K562 (cell line): ENCODE measurements around the gene KLHDC7A. TPM values are rescaled to one million over a fixed set of nuclear protein-coding genes. Genes with fewer than 3 reads are reported as not detected.

Experiments used
- ATAC-seq: fragments of 200-7000 bp; cut with Tn5 transposase; 3 replicates; pipeline ENCODE4 v1.9.1; 2020; ENCODE audit warnings: moderate library complexity
- BruUV-seq: library from RNA; stranded (reverse); fragments of 400-500 nt; replicated peaks from 2 replicates; lab custom pipeline; 2021; lab: Mats Ljungman, UMichigan
- CTCF ChIA-PET: fragments of 300-600 bp; formaldehyde crosslinking; extraction: SDS; loops from one replicate; lab custom pipeline; 2021; ENCODE audit warnings: low intra/inter-chr PET ratio; lab: Yijun Ruan, JAX
- POLR2A ChIA-PET: fragments of 300-600, 350-650 bp; sonication (Branson Sonifier 250); formaldehyde crosslinking; extraction: SDS; loops from one replicate; lab custom pipeline; 2021; ENCODE audit warnings: antibody characterized with exemption, inconsistent platforms; lab: Yijun Ruan, JAX
- DNase-seq, 4 experiments: peaks; one replicate each; pipeline versions ENCODE4 v3.0.0 to v3.0.0-alpha.2; 2011 to 2018; ENCODE audit warnings: low spot score in 3 of 4, mixed read lengths in 3 of 4; ENCODE audit errors: extremely low read depth in 1 of 4
- FAIRE-seq: peaks from 2 replicates; lab custom pipeline; 2011; peaks lifted over from hg19 to GRCh38; lab: Jason Lieb, UNC
- H2AFZ ChIP-seq: 2 replicates; pipeline ENCODE4 v1.6.0; 2011; ENCODE audit warnings: low read depth, low read length, control low read depth, inconsistent platforms
- H3K27ac ChIP-seq: fragments of 200-600 bp; 3 replicates; pipeline ENCODE4 v1.8.0; 2011; ENCODE audit warnings: low read depth, mild to moderate bottlenecking, control low read depth, inconsistent platforms, low read length, moderate library complexity, mixed read lengths; ENCODE audit errors: extremely low read depth
- H3K27me3 ChIP-seq, 2 experiments: fragments of 300-600 bp in 1 of 2; 2 replicates in 1 of 2; 3 replicates in 1 of 2; pipeline versions ENCODE4 v1.6.0 to v1.8.0; 2011; ENCODE audit warnings: inconsistent platforms in 2 of 2, low read length in 2 of 2, mild to moderate bottlenecking in 1 of 2, mixed read lengths in 1 of 2, moderate library complexity in 1 of 2; ENCODE audit not compliant: control insufficient read depth in 2 of 2, insufficient read depth in 2 of 2
- H3K36me3 ChIP-seq: fragments of 300-600 bp; 3 replicates; pipeline ENCODE4 v1.8.0; 2011; ENCODE audit warnings: mild to moderate bottlenecking, low read length, inconsistent platforms; ENCODE audit not compliant: control insufficient read depth, insufficient read depth
- H3K4me1 ChIP-seq, 2 experiments: fragments of 200-600 bp in 1 of 2; replicated peaks in 1 of 2; 2 replicates in 1 of 2; 3 replicates in 1 of 2; pipeline versions ENCODE4 v1.5.1 to v1.8.0; 2011; ENCODE audit warnings: inconsistent platforms in 2 of 2, low read length in 2 of 2, mild to moderate bottlenecking in 1 of 2, mixed read lengths in 1 of 2, moderate library complexity in 1 of 2; ENCODE audit not compliant: control insufficient read depth in 2 of 2, insufficient read depth in 2 of 2
- H3K4me2 ChIP-seq: 2 replicates; pipeline ENCODE4 v1.6.1; 2011; ENCODE audit warnings: low read length, control low read depth, inconsistent platforms, mixed read lengths; ENCODE audit not compliant: insufficient read depth
- H3K4me3 ChIP-seq: fragments of 200-600 bp; sonication (generic), shearing (Covaris generic); 2 replicates; pipeline ENCODE4 v1.5.1; 2016; ENCODE audit warnings: control low read depth, inconsistent platforms
- H3K79me2 ChIP-seq: fragments of 200-600 bp; 3 replicates; pipeline ENCODE4 v1.8.0; 2011; ENCODE audit warnings: low read length, inconsistent platforms; ENCODE audit not compliant: control insufficient read depth, insufficient read depth
- H3K9ac ChIP-seq, 2 experiments: 2 replicates each; pipeline versions ENCODE4 v1.6.0 to v1.6.1; 2011; ENCODE audit warnings: low read depth in 2 of 2, low read length in 2 of 2, control low read depth in 1 of 2, inconsistent platforms in 1 of 2, mild to moderate bottlenecking in 1 of 2, mixed read lengths in 1 of 2; ENCODE audit not compliant: insufficient read depth in 1 of 2
- H3K9me1 ChIP-seq: one replicate; pipeline ENCODE4 v1.6.0; 2011; ENCODE audit warnings: inconsistent platforms, mild to moderate bottlenecking, low read length, moderate library complexity; ENCODE audit not compliant: control insufficient read depth, insufficient read depth
- H3K9me3 ChIP-seq: replicated peaks from 2 replicates; pipeline ENCODE4 v1.5.1; 2011; ENCODE audit warnings: low read depth, low read length, inconsistent platforms; ENCODE audit not compliant: control insufficient read depth, insufficient read depth
- H4K20me1 ChIP-seq: replicated peaks from 2 replicates; pipeline ENCODE4 v1.6.1; 2011; ENCODE audit warnings: low read length, inconsistent platforms, mixed read lengths; ENCODE audit not compliant: control insufficient read depth, insufficient read depth
- FOSL1 ChIP-seq: fragments of 200-800 bp; sonication (Bioruptor generic); conservative IDR thresholded peaks from 2 replicates; pipeline ENCODE4 v1.6.1; 2016; ENCODE audit warnings: missing genetic modification characterization, missing compliant biosample characterization
- JUND ChIP-seq, 2 experiments: IDR thresholded peaks; 2 replicates in 1 of 2; 3 replicates in 1 of 2; pipeline ENCODE4 v1.6.1; 2011; ENCODE audit warnings: borderline replicate concordance in 2 of 2, low read depth in 2 of 2, low read length in 2 of 2, improper control_type of control experiment in 1 of 2, missing biosample characterization in 1 of 2, missing genetic modification characterization in 1 of 2, missing genetic modification reagents in 1 of 2
- MCM2 ChIP-seq: fragments of 450-650 bp; IDR thresholded peaks from 2 replicates; pipeline ENCODE4 v1.6.1; 2017; ENCODE audit warnings: low read depth, mild to moderate bottlenecking
- VEZF1 ChIP-seq: fragments of 200-800 bp; sonication (Bioruptor generic); IDR thresholded peaks from 2 replicates; pipeline ENCODE4 v1.6.1; 2017; ENCODE audit warnings: missing genetic modification characterization, missing compliant biosample characterization
- WGBS: fragments of 100-300 bp; shearing (Covaris generic); methylation state at CpG from one replicate; pipeline ENCODE4 v1.1.6; 2016; ENCODE audit warnings: low coverage, mixed read lengths; ENCODE audit not compliant: insufficient coverage; ENCODE audit errors: missing lambda C conversion rate; 5-methylcytosine and 5-hydroxymethylcytosine counted together
- in situ Hi-C: fragments of 300-500 bp; cut with MboI; formaldehyde crosslinking; loops from 4 replicates; pipeline ENCODE4 v1.15.0; 2018; ENCODE audit warnings: inconsistent platforms, mixed read lengths
- intact Hi-C: fragments of 100-400 bp; cut with micrococcal nuclease; formaldehyde crosslinking; loops from 2 replicates; pipeline ENCODE4 v1.14.2; 2022
- polyA plus RNA-seq, 8 experiments: library from polyadenylated mRNA; depleted of rRNA in 4 of 8; stranded (reverse) in 5 of 8; unstranded in 3 of 8; fragments of >200 nt; fragmentation: Nextera tagmentation in 2 of 8; fragmentation: Illumina TruSeq in 1 of 8; extraction: Ambion mirVana in 2 of 8; extraction: Trizol in 1 of 8; gene quantifications; 2 replicates each; pipeline versions ENCODE4 v1.2.1 to v1.2.3, GENCODE V29; 2011 to 2014; ENCODE audit warnings: inconsistent platforms in 1 of 8, missing spikeins in 1 of 8
- total RNA-seq, 7 experiments: library from RNA; depleted of rRNA in 6 of 7; stranded (reverse); fragments of >200 nt in 6 of 7; fragmentation: Illumina TruSeq in 2 of 7; extraction: Trizol in 2 of 7; gene quantifications; 2 replicates each; pipeline versions ENCODE4 v1.2.1 to v1.2.3, GENCODE V29; 2011 to 2021; ENCODE audit warnings: low replicate concordance in 1 of 7
- TF ChIP-seq, protein P1 (sequence below), 3 experiments: fragments of 200-800 bp in 1 of 3; sonication (Bioruptor generic) in 1 of 3; sonication (generic) in 1 of 3; formaldehyde crosslinking in 1 of 3; IDR thresholded peaks; 2 replicates each; pipeline versions ENCODE4 v1.6.1 to v1.8.0; 2016 to 2022; ENCODE audit warnings: mild to moderate bottlenecking in 2 of 3, missing compliant biosample characterization in 2 of 3, missing genetic modification characterization in 2 of 3, missing genetic modification reagents in 1 of 3

KLHDC7A gene
- total and polyA plus RNA-seq, 9 of the 15 experiments (the other 6 are each of a cell fraction or from before 2014, with no cell fraction given), result 0.01 to 0.02 (median 0.01) TPM; not detected in 6

DNA sequence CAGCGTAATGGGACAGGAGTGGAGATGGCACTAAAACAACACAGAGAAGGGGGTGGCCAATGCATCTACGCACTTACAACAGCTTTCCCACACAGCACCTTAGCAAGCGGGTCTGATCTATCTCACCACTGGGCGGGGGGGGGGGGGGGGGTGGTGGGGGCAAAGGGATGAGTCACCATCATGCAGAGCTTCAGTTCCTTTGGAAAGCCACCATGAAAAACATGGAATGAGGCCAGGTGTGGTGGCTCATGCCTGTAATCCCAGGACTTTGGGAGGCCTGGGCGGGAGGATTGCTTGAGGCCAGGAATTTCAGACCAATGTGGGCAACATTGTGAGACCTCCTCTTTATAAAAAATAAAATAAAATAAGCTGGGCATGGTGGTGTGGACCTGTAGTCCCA is 47.2 kb downstream of the KLHDC7A start:
- intact Hi-C loops, result no loop called here
- Histone ChIP-seq H3K4me1 (peaks cover 12 to 19% of the 10 kb centered on the region in 2 experiments), H3K27ac (no peak overlapping the region), H3K27me3 (peaks cover 0 to 3% of the 10 kb centered on the region in 2 experiments; a peak in 1 of 5 replicates), H3K9me3 (no peaks in the 10 kb centered on the region), H3K36me3 (no peaks in the 10 kb centered on the region), H3K4me2 (no peak overlapping the region), H4K20me1 (0 out of 2 replicates have a peak, but pooled peaks cover 6% of the 10 kb centered on the region), H3K9ac (no peak overlapping the region), H3K9me1 (peaks cover 5% of the 10 kb centered on the region), H3K4me3 (no peak overlapping the region), H2AFZ (no peak overlapping the region), H3K79me2 (no peaks in the 10 kb centered on the region)
- ChIA-PET POLR2A (no interaction called here), CTCF (no interaction called here)
- no peak for FAIRE-seq
- in situ Hi-C loops, result no loop called here
- peak; percentile 71 for TF ChIP-seq FOSL1 (tag)
- TF ChIP-seq, protein P1, sequence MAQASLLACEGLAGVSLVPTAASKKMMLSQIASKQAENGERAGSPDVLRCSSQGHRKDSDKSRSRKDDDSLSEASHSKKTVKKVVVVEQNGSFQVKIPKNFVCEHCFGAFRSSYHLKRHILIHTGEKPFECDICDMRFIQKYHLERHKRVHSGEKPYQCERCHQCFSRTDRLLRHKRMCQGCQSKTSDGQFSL (CRISPR knock-in tag; IDR thresholded peaks at IDR 0.05), result no peak
- TF ChIP-seq, protein P1 (tag; IDR thresholded peaks at IDR 0.05), result peak in 1 of 2 experiments; percentile 38; a peak in 1 of 4 replicates
- peak; percentile 81 for TF ChIP-seq VEZF1 (CRISPR knock-in tag)
- TF ChIP-seq JUND (IDR thresholded peaks at IDR 0.05; ENCODE audit: borderline replicate concordance, low read depth, low read length), result peak; percentile 28; the same call in 1 of the 2 replicates
- no peak; the same call in 2 of the 3 replicates for TF ChIP-seq JUND (tag; IDR thresholded peaks at IDR 0.05; ENCODE audit: borderline replicate concordance, low read depth, low read length)
- no peak for TF ChIP-seq MCM2
- DNase-seq, result peak in 3 of 4 experiments; percentile 47 to 54 (median 49)
- ATAC-seq, result no peak
- no TSS peak for BruUV-seq
- WGBS, result 5% methylated on average over 5 of the region's 5 CpGs
